ENCODE results near the gene AFAP1.

The AFAP1 gene

GRCh38 chr4:7750972-7751371, 188.7 kb downstream of the AFAP1 start:
- TF ChIP-seq REST (IDR thresholded peaks at IDR 0.05; ENCODE audit: insufficient read depth in 1 of 2, low read depth in 2 of 2, low read length in 2 of 2) (no peak), SIN3A (IDR thresholded peaks at IDR 0.05; ENCODE audit: borderline replicate concordance, insufficient read depth, low read length) (no peak), FOXP2 (optimal IDR thresholded peaks at IDR 0.05; ENCODE audit: borderline replicate concordance, extremely low read depth, extremely low read length, insufficient read depth) (no peak), POLR2AphosphoS5 (IDR thresholded peaks at IDR 0.05; ENCODE audit: low read depth, low read length) (no peak), TAF1 (IDR thresholded peaks at IDR 0.05; ENCODE audit: borderline replicate concordance, insufficient read depth, low read length) (no peak)

GRCh38 chr4:7750523-7750922, 189.1 kb downstream of the AFAP1 start:
- no peak for TF ChIP-seq REST (IDR thresholded peaks at IDR 0.05; ENCODE audit: insufficient read depth in 1 of 2, low read depth in 2 of 2, low read length in 2 of 2)
- no peak for TF ChIP-seq TAF1 (IDR thresholded peaks at IDR 0.05; ENCODE audit: borderline replicate concordance, insufficient read depth, low read length)
- TF ChIP-seq SIN3A (IDR thresholded peaks at IDR 0.05; ENCODE audit: borderline replicate concordance, insufficient read depth, low read length), result no peak
- TF ChIP-seq POLR2AphosphoS5 (IDR thresholded peaks at IDR 0.05; ENCODE audit: low read depth, low read length), result no peak
- TF ChIP-seq FOXP2 (optimal IDR thresholded peaks at IDR 0.05; ENCODE audit: borderline replicate concordance, extremely low read depth, extremely low read length, insufficient read depth), result no peak

- no peak for TF ChIP-seq TAF1 (IDR thresholded peaks at IDR 0.05; ENCODE audit: borderline replicate concordance, insufficient read depth, low read length)
- no peak for TF ChIP-seq SIN3A (IDR thresholded peaks at IDR 0.05; ENCODE audit: borderline replicate concordance, insufficient read depth, low read length)
- no peak for TF ChIP-seq POLR2AphosphoS5 (IDR thresholded peaks at IDR 0.05; ENCODE audit: low read depth, low read length)
- TF ChIP-seq FOXP2 (optimal IDR thresholded peaks at IDR 0.05; ENCODE audit: borderline replicate concordance, extremely low read depth, extremely low read length, insufficient read depth), result no peak
- no peak for TF ChIP-seq REST (IDR thresholded peaks at IDR 0.05; ENCODE audit: insufficient read depth in 1 of 2, low read depth in 2 of 2, low read length in 2 of 2)
Measured at GRCh38 chr4:7747566-7747965, 192.1 kb downstream of the AFAP1 start.

GRCh38 chr4:7747062-7747385, 192.6 kb downstream of the AFAP1 start:
- no peak for TF ChIP-seq POLR2AphosphoS5 (IDR thresholded peaks at IDR 0.05; ENCODE audit: low read depth, low read length)
- TF ChIP-seq REST (IDR thresholded peaks at IDR 0.05; ENCODE audit: insufficient read depth in 1 of 2, low read depth in 2 of 2, low read length in 2 of 2), result no peak
- TF ChIP-seq SIN3A (IDR thresholded peaks at IDR 0.05; ENCODE audit: borderline replicate concordance, insufficient read depth, low read length), result no peak
- TF ChIP-seq TAF1 (IDR thresholded peaks at IDR 0.05; ENCODE audit: borderline replicate concordance, insufficient read depth, low read length), result no peak
- TF ChIP-seq FOXP2 (optimal IDR thresholded peaks at IDR 0.05; ENCODE audit: borderline replicate concordance, extremely low read depth, extremely low read length, insufficient read depth), result no peak

All from PFSK-1 (cell line).